Stimulated activated memory B cell treated with anti-CD40 and anti-IgM and Interleukin-4, amounts not matched to agents 10 μg/mL and 1 μg/mL and 100 μg/mL, for 72 hours (primary cell): ENCODE results near the gene PIGC.

ENCODE experiments used
- ATAC-seq: fragments of 150-1000 bp; cut with Tn5 transposase; 2 replicates; pipeline ENCODE4 v1.10.0; 2021
- H3K27ac Mint-ChIP-seq: one replicate; pipeline ENCODE4 v1.8.0; 2022; ENCODE audit warnings: mild to moderate bottlenecking, mixed read lengths
- H3K27me3 Mint-ChIP-seq: one replicate; pipeline ENCODE4 v1.8.0; 2022; ENCODE audit warnings: mixed read lengths
- H3K36me3 Mint-ChIP-seq: one replicate; pipeline ENCODE4 v1.8.0; 2022; ENCODE audit warnings: mixed read lengths
- H3K4me1 Mint-ChIP-seq: one replicate; pipeline ENCODE4 v1.8.0; 2022; ENCODE audit warnings: mixed read lengths
- H3K4me3 Mint-ChIP-seq: one replicate; pipeline ENCODE4 v1.8.0; 2022; ENCODE audit warnings: mild to moderate bottlenecking, moderate library complexity, mixed read lengths
- H3K9me3 Mint-ChIP-seq: one replicate; pipeline ENCODE4 v1.8.0; 2022; ENCODE audit warnings: mixed read lengths

PIGC gene

GRCh38 chr1:172401477-172401876 lies 42.4 kb downstream of the PIGC start:
- no peak for ATAC-seq
- Mint-ChIP-seq H3K27ac (no peak overlapping the region), H3K27me3 (no peaks in the 10 kb centered on the region), H3K9me3 (no peaks in the 10 kb centered on the region), H3K4me3 (no peak overlapping the region), H3K4me1 (peaks cover 34% of the 10 kb centered on the region), H3K36me3 (no peaks in the 10 kb centered on the region)

DNA sequence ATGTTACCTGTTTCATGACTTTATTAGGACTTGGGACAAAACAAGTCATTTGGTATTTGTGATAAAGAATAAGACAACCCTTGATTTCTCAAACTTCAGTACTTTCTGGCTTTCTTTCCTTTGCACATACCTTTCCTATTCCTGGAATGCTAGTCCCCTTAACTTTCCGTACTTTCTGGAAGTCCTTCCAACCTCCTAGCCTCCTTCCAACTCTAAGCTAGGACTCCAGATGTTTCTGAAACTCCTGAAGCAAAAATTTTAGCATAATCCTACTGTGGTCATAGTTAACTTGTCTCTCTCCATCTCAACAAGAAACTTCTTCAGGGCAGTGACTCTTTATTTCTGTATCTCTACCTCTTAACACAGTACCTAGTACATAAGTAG lies 43.2 kb downstream of the PIGC start:
- Mint-ChIP-seq H3K36me3 (no peaks in the 10 kb centered on the region), H3K27ac (peak overlapping the region; percentile 68), H3K9me3 (no peaks in the 10 kb centered on the region), H3K27me3 (no peaks in the 10 kb centered on the region), H3K4me1 (peaks cover 41% of the 10 kb centered on the region), H3K4me3 (no peak overlapping the region)
- no peak for ATAC-seq

DNA sequence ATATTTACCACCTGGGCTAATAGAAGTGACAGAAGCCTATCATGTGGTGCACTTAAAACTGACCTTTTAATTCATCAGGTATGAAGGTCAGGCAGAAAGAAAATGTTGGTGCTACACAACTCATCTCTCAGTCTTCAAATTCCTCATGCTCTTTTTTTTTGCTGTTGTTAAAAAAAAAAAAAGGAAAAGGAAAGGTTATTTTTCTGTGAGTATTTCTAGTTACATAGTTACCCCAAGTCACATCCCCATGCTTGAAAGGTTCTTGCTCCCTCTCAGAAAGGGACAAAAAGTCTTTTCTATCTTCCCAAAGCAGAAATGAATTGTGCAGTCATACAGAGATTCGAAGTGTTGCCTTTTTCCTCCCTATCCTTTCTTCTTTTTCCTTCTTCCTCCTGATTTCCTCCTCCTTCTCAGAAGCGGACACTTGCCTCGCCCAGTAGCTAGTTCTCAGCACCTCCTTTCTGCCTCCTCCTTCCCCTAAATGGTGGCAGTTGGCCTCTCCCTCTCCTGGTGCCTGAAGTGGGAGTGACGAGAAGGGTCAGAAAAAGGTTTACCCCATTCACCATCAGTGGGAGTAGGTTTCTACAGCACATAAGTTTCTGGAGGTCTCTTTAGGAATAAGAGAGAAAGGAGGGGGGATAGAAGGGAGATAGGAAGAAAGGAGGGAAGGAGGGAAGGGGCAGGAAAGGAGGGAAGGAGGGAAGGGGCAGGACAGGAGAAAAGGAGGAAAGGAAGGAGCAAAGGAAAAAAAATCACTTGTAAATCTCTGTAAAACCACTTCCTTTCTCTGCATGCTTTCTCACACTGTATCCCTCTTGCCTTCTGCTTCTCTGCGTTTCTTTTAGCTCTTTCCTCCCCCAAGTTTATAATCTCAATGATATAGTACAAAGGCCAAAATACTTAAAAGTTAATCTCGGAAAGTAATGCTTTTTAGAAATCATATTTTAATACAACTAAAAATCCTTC lies 43.8 kb downstream of the PIGC start:
- Mint-ChIP-seq H3K4me1 (peaks cover 47% of the 10 kb centered on the region), H3K9me3 (no peaks in the 10 kb centered on the region), H3K4me3 (peak overlapping the region; percentile 56), H3K27me3 (no peaks in the 10 kb centered on the region), H3K36me3 (no peaks in the 10 kb centered on the region), H3K27ac (peak overlapping the region; percentile 68)
- ATAC-seq: no peak

- Mint-ChIP-seq H3K9me3 (no peaks in the 10 kb centered on the region), H3K4me3 (peak overlapping the region; percentile 56), H3K36me3 (no peaks in the 10 kb centered on the region), H3K27ac (peak overlapping the region; percentile 68), H3K27me3 (no peaks in the 10 kb centered on the region), H3K4me1 (peaks cover 56% of the 10 kb centered on the region)
- ATAC-seq: peak; percentile 70
Observed at GRCh38 chr1:172398970-172399755, 44.7 kb downstream of the PIGC start.

- Mint-ChIP-seq H3K27me3 (no peaks in the 10 kb centered on the region), H3K36me3 (no peaks in the 10 kb centered on the region), H3K4me1 (peaks cover 66% of the 10 kb centered on the region), H3K4me3 (peak overlapping the region; percentile 56), H3K27ac (peak overlapping the region; percentile 68), H3K9me3 (no peaks in the 10 kb centered on the region)
- ATAC-seq: no peak
Observed at GRCh38 chr1:172398193-172398592, 45.7 kb downstream of the PIGC start.

DNA sequence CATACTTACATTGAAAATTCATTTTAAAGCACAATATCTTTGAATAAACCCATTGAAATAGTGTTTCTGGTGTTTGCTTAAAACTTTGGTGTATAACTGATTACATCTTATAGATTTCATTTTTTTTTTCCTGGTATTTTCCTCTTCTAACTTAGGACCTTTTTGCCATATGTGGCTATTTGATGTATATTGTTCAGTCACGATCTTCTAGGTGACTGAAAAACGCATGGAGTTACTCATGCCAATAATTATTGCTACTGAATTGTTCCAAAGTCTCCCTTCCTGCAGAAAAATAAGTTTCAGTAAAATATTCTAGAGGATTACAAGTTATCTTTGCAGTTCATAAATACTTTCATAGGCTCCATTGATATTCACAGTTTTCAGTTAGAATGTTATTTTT lies 46.2 kb downstream of the PIGC start:
- H3K36me3 Mint-ChIP-seq: no peaks in the 10 kb centered on the region
- no peaks in the 10 kb centered on the region for H3K27me3 Mint-ChIP-seq
- ATAC-seq: no peak
- H3K4me1 Mint-ChIP-seq: peaks cover 71% of the 10 kb centered on the region
- H3K9me3 Mint-ChIP-seq: no peaks in the 10 kb centered on the region
- peak overlapping the region; percentile 68 for H3K27ac Mint-ChIP-seq
- H3K4me3 Mint-ChIP-seq: no peak overlapping the region

- peaks cover 76% of the 10 kb centered on the region for H3K4me1 Mint-ChIP-seq
- no peak overlapping the region for H3K4me3 Mint-ChIP-seq
- no peaks in the 10 kb centered on the region for H3K36me3 Mint-ChIP-seq
- no peaks in the 10 kb centered on the region for H3K27me3 Mint-ChIP-seq
- H3K9me3 Mint-ChIP-seq: no peaks in the 10 kb centered on the region
- H3K27ac Mint-ChIP-seq: peak overlapping the region; percentile 68
- ATAC-seq: peak; percentile 54
Observed at GRCh38 chr1:172397221-172397620, 46.6 kb downstream of the PIGC start.

GRCh38 chr1:172395576-172395975 lies 48.3 kb downstream of the PIGC start:
- no peaks in the 10 kb centered on the region for H3K36me3 Mint-ChIP-seq
- H3K4me3 Mint-ChIP-seq: no peak overlapping the region
- H3K4me1 Mint-ChIP-seq: peaks cover 86% of the 10 kb centered on the region
- ATAC-seq: no peak
- no peaks in the 10 kb centered on the region for H3K27me3 Mint-ChIP-seq
- H3K9me3 Mint-ChIP-seq: no peaks in the 10 kb centered on the region
- H3K27ac Mint-ChIP-seq: peak overlapping the region; percentile 100

- H3K36me3 Mint-ChIP-seq: no peaks in the 10 kb centered on the region
- peaks cover 86% of the 10 kb centered on the region for H3K4me1 Mint-ChIP-seq
- H3K9me3 Mint-ChIP-seq: no peaks in the 10 kb centered on the region
- no peak for ATAC-seq
- H3K4me3 Mint-ChIP-seq: peak overlapping the region; percentile 38
- peak overlapping the region; percentile 100 for H3K27ac Mint-ChIP-seq
- no peaks in the 10 kb centered on the region for H3K27me3 Mint-ChIP-seq
Observed at GRCh38 chr1:172394811-172395210, 49.1 kb downstream of the PIGC start.

- Mint-ChIP-seq H3K4me1 (peaks cover 88% of the 10 kb centered on the region), H3K9me3 (no peaks in the 10 kb centered on the region), H3K27ac (peak overlapping the region; percentile 100), H3K27me3 (no peaks in the 10 kb centered on the region), H3K36me3 (no peaks in the 10 kb centered on the region), H3K4me3 (peak overlapping the region; percentile 80)
- peak; percentile 79 for ATAC-seq
Observed at GRCh38 chr1:172394141-172394751, 49.6 kb downstream of the PIGC start.

DNA sequence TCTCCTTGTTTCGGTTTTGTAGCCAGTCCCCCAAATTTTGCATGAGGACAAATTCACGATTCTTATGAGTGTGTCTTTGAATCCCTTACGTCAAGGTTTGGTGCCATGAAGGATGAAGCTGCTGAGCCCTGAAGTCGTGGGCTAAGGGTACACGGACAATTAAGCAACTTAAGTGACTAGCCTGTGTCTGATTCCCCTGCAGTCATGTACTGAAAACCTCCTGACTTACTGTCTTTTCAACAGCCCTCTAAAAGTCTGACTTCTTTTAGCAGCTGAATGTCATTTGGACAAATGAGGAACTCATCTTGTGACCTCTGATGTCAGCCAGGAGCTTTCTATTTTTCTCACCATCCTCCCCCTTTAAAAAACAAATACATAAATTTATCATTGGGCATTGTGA lies 50.5 kb downstream of the PIGC start:
- Mint-ChIP-seq H3K4me1 (peaks cover 84% of the 10 kb centered on the region), H3K27me3 (no peaks in the 10 kb centered on the region), H3K27ac (peak overlapping the region; percentile 100), H3K4me3 (peak overlapping the region; percentile 80), H3K9me3 (no peaks in the 10 kb centered on the region), H3K36me3 (peaks cover 5% of the 10 kb centered on the region)
- ATAC-seq: peak; percentile 67

- Mint-ChIP-seq H3K36me3 (peaks cover 5% of the 10 kb centered on the region), H3K4me1 (peaks cover 75% of the 10 kb centered on the region), H3K27ac (peak overlapping the region; percentile 100), H3K9me3 (no peaks in the 10 kb centered on the region), H3K27me3 (no peaks in the 10 kb centered on the region), H3K4me3 (no peak overlapping the region)
- no peak for ATAC-seq
Observed at GRCh38 chr1:172391976-172392375, 51.9 kb downstream of the PIGC start.
